ENCODE results near the gene ATP9B.

The ATP9B gene

DNA sequence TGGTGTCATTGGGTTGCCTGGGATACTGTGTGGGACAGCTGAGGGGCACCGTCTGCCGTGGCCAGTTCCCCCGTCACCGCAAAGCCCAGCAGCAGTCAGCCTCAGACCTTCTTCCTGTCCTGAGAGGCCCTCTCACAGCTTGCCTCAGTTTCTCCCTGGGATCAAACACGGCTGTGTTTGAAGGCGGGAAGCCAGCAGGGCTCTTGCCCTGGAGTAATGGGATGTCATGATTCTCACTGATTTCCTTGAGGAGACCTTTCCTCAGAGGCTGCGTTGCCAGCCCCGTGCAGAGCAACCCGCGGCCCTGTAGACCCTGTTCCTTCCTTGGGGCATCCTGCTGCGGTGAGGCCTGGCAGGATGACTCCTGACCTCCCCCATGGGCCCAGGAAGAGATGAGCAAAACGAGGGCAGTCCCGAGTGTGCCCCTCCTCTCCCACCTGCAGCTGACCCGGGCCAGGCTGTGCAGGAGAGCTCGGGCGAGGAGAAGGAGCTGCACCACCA is 312.7 kb downstream of the ATP9B start:
- Histone ChIP-seq H3K36me3 (ENCODE audit: control insufficient read depth, low read depth, low read length) (no peaks in the 10 kb centered on the region), H3K4me3 (ENCODE audit: low read length) (no peak overlapping the region), H3K4me1 (ENCODE audit: control insufficient read depth, low read depth, low read length) (no peaks in the 10 kb centered on the region), H3K27me3 (ENCODE audit: control insufficient read depth, insufficient read depth, low read length) (no peaks in the 10 kb centered on the region), H3K27ac (ENCODE audit: low read length) (no peak overlapping the region), H3K9ac (ENCODE audit: low read length) (no peak overlapping the region), H3K9me3 (ENCODE audit: control insufficient read depth, low read depth, low read length) (no peaks in the 10 kb centered on the region)

DNA sequence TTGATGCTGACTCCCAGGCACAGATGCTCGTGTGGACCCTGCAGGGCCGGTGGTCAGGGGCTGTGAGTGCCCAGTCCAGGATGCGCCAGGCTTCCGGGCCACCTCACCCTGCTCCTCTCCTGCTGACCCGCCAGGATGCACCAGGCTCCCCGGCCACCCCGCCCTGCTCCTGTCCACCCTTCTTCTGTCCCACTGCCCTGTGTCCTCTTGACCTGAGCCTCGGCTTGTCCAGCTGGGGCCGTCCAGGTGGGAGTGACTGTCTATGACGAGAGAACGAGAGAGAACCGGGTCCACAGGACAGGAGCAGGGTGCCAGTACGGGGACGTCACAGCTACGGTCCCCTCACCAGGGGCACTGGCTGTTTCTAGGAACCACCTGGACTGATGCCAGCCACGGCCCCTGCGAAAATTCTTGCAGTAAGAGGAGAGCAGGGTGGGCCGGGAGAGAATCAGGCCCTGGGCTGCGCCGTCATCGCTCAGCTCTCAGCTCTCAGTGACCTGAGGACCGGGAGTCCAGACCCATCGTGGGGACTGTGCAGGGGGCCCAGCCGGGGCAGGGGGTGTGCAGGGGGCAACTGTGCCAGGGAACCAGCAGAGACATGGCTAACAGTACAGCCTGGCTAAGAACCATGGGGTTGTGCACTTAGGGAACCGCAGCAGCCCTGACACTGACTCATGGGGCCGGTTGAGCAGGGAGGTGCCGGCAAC is 313.6 kb downstream of the ATP9B start:
- H3K4me3 ChIP-seq (ENCODE audit: low read length), result no peak overlapping the region
- H3K27ac ChIP-seq (ENCODE audit: low read length), result no peak overlapping the region
- H3K27me3 ChIP-seq (ENCODE audit: control insufficient read depth, insufficient read depth, low read length), result peaks cover 3% of the 10 kb centered on the region
- no peaks in the 10 kb centered on the region for H3K4me1 ChIP-seq (ENCODE audit: control insufficient read depth, low read depth, low read length)
- H3K36me3 ChIP-seq (ENCODE audit: control insufficient read depth, low read depth, low read length), result no peaks in the 10 kb centered on the region
- no peak overlapping the region for H3K9ac ChIP-seq (ENCODE audit: low read length)
- no peaks in the 10 kb centered on the region for H3K9me3 ChIP-seq (ENCODE audit: control insufficient read depth, low read depth, low read length)

DNA sequence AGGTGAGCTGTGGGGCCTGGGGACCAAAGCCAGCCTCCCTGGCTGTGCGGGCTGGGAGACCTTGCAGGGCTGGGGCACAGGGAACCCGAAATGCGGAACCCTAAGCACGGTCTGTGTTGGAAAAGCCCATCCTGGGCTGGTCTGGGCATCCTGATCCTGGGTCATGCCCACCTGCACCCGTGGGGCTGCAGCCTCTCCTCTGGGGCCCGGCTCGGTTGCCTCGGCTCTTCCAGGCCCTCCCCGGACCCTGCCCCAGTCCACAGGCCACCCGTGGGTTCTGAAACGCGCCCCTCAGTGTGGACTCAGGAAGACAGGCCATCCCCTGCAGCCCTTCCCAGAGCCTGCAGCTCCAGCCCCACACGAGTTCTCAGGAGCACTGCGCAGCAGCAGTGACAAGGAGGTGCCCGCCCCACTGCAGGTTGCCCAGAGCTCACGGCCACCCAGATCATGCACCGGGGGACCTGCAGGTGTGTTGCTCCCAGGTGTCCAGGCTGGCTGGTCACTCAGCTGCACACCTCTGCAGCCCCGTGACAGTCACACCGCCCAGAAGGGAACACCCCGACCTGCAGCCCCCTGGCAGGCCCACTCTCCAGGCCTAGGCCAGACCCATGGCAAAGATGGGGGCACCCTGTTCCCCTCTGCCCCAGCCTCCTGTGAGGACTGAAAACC is 314.3 kb downstream of the ATP9B start:
- no peak overlapping the region for H3K9ac ChIP-seq (ENCODE audit: low read length)
- peaks cover 8% of the 10 kb centered on the region for H3K27me3 ChIP-seq (ENCODE audit: control insufficient read depth, insufficient read depth, low read length)
- H3K27ac ChIP-seq (ENCODE audit: low read length), result no peak overlapping the region
- H3K9me3 ChIP-seq (ENCODE audit: control insufficient read depth, low read depth, low read length), result no peaks in the 10 kb centered on the region
- no peaks in the 10 kb centered on the region for H3K4me1 ChIP-seq (ENCODE audit: control insufficient read depth, low read depth, low read length)
- no peak overlapping the region for H3K4me3 ChIP-seq (ENCODE audit: low read length)
- no peaks in the 10 kb centered on the region for H3K36me3 ChIP-seq (ENCODE audit: control insufficient read depth, low read depth, low read length)

DNA sequence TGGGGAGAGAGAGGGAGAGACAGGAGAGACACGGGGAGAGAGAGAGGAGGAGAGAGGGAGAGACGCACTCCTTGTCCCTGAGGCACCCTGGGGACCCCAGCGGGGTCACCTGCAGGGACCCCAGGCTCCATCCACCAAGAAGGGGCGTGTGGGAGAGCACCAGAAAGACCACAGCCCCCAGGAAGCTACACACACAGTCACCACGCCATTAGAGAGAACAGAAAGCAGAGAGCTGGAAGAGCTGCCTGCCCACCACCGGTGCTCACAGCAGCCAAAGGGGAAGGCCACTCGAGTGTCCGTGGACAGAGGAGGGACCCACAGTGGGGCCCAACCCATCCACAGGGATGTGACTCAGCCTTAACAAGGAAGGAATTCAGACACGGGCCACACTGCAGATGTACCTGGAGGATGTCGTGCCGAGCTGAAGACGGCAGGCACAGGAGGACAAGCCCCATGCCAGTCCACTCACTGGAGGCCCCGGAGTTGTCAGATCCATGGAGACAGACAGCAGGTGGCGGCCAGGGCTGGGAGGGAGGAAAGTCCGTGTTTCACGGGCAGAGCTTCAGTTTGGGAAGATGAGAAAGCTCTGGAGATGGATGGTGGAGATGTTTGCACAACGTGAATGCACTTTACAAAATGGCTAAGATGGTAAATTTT is 315.1 kb downstream of the ATP9B start:
- Histone ChIP-seq H3K27me3 (ENCODE audit: control insufficient read depth, insufficient read depth, low read length) (peaks cover 15% of the 10 kb centered on the region), H3K4me3 (ENCODE audit: low read length) (no peak overlapping the region), H3K36me3 (ENCODE audit: control insufficient read depth, low read depth, low read length) (no peaks in the 10 kb centered on the region), H3K9ac (ENCODE audit: low read length) (no peak overlapping the region), H3K4me1 (ENCODE audit: control insufficient read depth, low read depth, low read length) (no peaks in the 10 kb centered on the region), H3K27ac (ENCODE audit: low read length) (no peak overlapping the region), H3K9me3 (ENCODE audit: control insufficient read depth, low read depth, low read length) (no peaks in the 10 kb centered on the region)

DNA sequence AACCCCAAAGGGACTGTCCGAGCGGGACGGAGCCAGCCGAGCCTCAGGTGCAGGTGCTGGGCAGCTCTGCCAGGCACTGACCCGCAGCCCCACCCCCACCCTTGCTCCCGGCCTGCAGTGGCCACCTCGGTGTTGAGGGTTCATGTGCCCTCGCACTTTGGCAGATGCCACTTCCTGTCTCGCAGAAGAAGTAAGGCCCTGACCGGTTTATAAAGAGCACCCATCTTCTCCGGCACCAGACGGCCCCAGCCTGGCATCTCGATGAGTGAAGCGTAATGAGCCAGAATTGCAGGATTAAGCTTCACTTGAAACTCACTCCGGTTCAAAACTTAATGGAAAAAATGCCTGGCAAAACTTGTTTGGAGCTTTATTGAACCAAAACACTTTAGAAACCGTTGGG is 315.6 kb downstream of the ATP9B start:
- Histone ChIP-seq H3K9me3 (ENCODE audit: control insufficient read depth, low read depth, low read length) (no peaks in the 10 kb centered on the region), H3K27me3 (ENCODE audit: control insufficient read depth, insufficient read depth, low read length) (peaks cover 21% of the 10 kb centered on the region), H3K36me3 (ENCODE audit: control insufficient read depth, low read depth, low read length) (no peaks in the 10 kb centered on the region), H3K9ac (ENCODE audit: low read length) (no peak overlapping the region), H3K4me3 (ENCODE audit: low read length) (no peak overlapping the region), H3K27ac (ENCODE audit: low read length) (no peak overlapping the region), H3K4me1 (ENCODE audit: control insufficient read depth, low read depth, low read length) (no peaks in the 10 kb centered on the region)

DNA sequence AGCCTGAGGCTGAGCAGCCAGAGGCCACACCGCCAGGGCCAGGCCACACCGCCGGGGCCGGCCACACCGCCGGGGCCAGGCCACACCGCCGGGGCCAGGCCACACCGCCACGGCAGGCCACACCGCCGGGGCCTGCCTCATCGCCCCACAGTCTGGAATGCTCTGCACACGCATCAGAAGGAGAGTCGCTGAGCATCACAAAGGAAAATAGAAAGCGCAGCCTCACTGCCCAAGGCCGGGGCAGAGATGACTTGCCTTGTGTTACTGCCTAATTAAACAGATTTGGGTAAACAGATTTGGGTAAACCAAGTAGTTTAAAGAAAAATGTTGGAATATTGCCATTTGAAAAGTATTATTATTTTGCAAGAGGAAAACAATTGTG is 316.1 kb downstream of the ATP9B start:
- Histone ChIP-seq H3K27ac (ENCODE audit: low read length) (no peak overlapping the region), H3K36me3 (ENCODE audit: control insufficient read depth, low read depth, low read length) (no peaks in the 10 kb centered on the region), H3K27me3 (ENCODE audit: control insufficient read depth, insufficient read depth, low read length) (peaks cover 26% of the 10 kb centered on the region)

DNA sequence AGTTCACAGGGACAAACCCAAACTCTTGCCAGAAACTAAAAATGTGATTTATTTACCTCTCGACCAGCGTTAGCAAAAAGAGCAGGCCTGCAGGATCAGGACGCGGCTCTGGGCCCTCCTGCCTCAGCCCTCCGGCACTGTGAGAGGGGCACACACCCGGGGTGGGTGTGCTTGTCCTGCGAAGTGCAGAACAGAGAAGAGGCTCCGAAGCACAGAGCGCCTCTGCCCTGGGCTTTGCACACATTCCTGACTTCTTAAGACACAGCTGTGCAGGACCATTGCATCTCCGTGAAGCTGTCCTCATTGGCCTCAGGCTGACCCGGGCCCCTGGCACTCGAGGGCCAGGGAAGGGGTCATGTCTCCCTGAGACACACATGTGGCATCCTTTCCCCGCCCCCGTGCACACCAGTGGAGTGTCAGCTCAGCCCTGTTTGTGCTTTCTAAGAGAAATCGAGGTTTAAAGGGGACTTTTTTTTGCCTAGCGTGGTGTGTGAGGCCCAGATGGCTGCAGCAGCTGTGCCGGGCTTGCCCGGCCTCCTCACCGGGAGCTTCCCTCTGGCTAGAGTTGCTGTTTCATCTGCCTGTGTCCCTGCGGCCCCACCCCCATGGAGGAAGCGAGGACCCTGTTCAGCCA is 316.6 kb downstream of the ATP9B start:
- Histone ChIP-seq H3K27me3 (ENCODE audit: control insufficient read depth, insufficient read depth, low read length) (peaks cover 31% of the 10 kb centered on the region), H3K4me3 (ENCODE audit: low read length) (no peak overlapping the region), H3K9ac (ENCODE audit: low read length) (no peak overlapping the region), H3K36me3 (ENCODE audit: control insufficient read depth, low read depth, low read length) (no peaks in the 10 kb centered on the region), H3K4me1 (ENCODE audit: control insufficient read depth, low read depth, low read length) (no peaks in the 10 kb centered on the region), H3K9me3 (ENCODE audit: control insufficient read depth, low read depth, low read length) (no peaks in the 10 kb centered on the region), H3K27ac (ENCODE audit: low read length) (no peak overlapping the region)

More for the DNA sequence above, 316.1 kb downstream of the ATP9B start:
- Histone ChIP-seq H3K4me3 (ENCODE audit: low read length) (no peak overlapping the region), H3K9me3 (ENCODE audit: control insufficient read depth, low read depth, low read length) (no peaks in the 10 kb centered on the region), H3K4me1 (ENCODE audit: control insufficient read depth, low read depth, low read length) (no peaks in the 10 kb centered on the region), H3K9ac (ENCODE audit: low read length) (no peak overlapping the region)

DNA sequence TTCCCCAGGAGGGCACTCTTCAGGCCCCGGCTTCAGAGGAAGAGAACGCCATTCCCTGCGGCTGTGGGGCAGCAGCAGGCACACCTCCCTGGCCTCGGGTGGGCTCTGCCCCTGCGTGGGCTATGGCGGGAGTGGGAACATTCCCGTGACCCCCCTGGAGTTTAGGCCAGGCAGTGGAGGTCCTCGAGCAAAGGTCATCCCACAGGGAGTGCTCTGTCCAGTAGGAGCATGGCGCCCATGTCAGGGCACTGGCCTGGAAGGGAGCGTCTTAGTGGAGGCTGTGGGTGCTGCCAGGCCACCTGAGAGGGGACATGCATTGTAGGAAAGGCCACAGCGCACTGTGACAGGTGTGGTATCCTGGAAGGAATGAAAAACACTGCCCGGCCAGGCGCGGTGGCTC is 317.4 kb downstream of the ATP9B start:
- Histone ChIP-seq H3K27ac (ENCODE audit: low read length) (no peak overlapping the region), H3K4me1 (ENCODE audit: control insufficient read depth, low read depth, low read length) (no peaks in the 10 kb centered on the region), H3K9ac (ENCODE audit: low read length) (no peak overlapping the region), H3K27me3 (ENCODE audit: control insufficient read depth, insufficient read depth, low read length) (peaks cover 38% of the 10 kb centered on the region), H3K9me3 (ENCODE audit: control insufficient read depth, low read depth, low read length) (no peaks in the 10 kb centered on the region), H3K4me3 (ENCODE audit: low read length) (no peak overlapping the region), H3K36me3 (ENCODE audit: control insufficient read depth, low read depth, low read length) (no peaks in the 10 kb centered on the region)

DNA sequence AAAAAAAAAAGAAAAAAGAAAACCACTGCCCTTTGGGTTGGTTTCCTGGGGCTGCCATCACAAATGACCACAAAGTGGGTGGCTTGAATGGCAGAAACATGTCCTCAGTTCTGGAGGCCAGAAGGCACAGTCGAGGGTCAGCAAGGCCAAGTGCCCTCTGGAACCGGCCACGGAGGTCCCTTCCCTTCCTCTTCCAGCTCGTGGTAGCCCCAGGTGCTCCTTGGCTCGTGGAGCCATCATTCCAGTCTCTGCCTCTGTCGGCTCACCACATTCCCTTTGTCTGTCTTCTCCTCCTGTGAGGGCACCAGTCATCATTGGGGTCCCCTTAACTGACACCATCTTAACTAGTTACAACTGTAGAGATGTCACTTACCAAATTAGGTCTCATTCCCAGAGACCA is 318.0 kb downstream of the ATP9B start:
- Histone ChIP-seq H3K9me3 (ENCODE audit: control insufficient read depth, low read depth, low read length) (no peaks in the 10 kb centered on the region), H3K4me3 (ENCODE audit: low read length) (no peak overlapping the region), H3K27ac (ENCODE audit: low read length) (no peak overlapping the region), H3K4me1 (ENCODE audit: control insufficient read depth, low read depth, low read length) (no peaks in the 10 kb centered on the region), H3K36me3 (ENCODE audit: control insufficient read depth, low read depth, low read length) (no peaks in the 10 kb centered on the region), H3K9ac (ENCODE audit: low read length) (no peak overlapping the region), H3K27me3 (ENCODE audit: control insufficient read depth, insufficient read depth, low read length) (peaks cover 44% of the 10 kb centered on the region)

DNA sequence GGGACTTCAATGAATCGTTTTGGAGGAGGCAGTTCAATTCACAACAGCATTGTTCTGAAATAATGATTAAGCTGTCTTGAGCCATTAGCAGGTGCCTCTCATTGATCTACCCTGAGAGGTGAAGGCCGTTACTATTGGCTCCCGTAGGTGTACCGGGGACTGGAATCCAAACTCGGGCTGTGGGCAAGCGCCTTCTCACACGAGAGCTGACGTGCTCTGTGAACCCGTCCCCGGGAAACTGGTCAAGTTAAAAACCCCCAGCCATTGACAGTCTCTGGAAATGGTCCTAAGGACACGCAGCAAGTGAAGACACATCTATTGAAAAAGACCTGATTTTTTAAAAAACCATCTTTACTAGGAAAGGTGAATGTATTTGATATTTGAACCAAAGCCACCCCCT is 318.4 kb downstream of the ATP9B start:
- Histone ChIP-seq H3K4me1 (ENCODE audit: control insufficient read depth, low read depth, low read length) (no peaks in the 10 kb centered on the region), H3K9me3 (ENCODE audit: control insufficient read depth, low read depth, low read length) (no peaks in the 10 kb centered on the region), H3K9ac (ENCODE audit: low read length) (no peak overlapping the region)

DNA sequence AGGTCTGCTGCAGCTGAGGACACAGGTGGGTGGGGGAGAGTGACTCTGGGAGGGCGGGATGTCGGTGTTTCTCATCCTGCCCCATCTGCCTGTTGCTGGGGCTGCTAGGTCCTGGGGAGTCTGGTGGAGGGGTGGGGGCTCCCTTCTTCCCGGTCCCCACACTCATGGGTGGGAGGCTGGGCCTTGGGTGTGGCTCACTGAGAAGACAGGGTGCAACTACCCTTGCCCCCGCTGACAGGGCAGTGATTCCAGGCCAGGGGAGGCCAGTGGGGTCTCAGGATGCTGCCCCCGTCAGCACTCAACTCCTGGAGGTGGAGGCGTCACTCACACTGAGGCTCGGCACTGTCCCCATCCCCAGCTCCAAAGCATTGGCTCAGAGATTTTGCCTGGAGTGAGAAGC is 318.8 kb downstream of the ATP9B start:
- Histone ChIP-seq H3K36me3 (ENCODE audit: control insufficient read depth, low read depth, low read length) (no peaks in the 10 kb centered on the region), H3K4me3 (ENCODE audit: low read length) (no peak overlapping the region), H3K9ac (ENCODE audit: low read length) (no peak overlapping the region), H3K27me3 (ENCODE audit: control insufficient read depth, insufficient read depth, low read length) (peaks cover 52% of the 10 kb centered on the region), H3K4me1 (ENCODE audit: control insufficient read depth, low read depth, low read length) (peaks cover 3% of the 10 kb centered on the region), H3K9me3 (ENCODE audit: control insufficient read depth, low read depth, low read length) (no peaks in the 10 kb centered on the region), H3K27ac (ENCODE audit: low read length) (no peak overlapping the region)

More for the DNA sequence above, 318.4 kb downstream of the ATP9B start:
- H3K36me3 ChIP-seq (ENCODE audit: control insufficient read depth, low read depth, low read length), result no peaks in the 10 kb centered on the region
- H3K4me3 ChIP-seq (ENCODE audit: low read length), result no peak overlapping the region
- H3K27ac ChIP-seq (ENCODE audit: low read length), result no peak overlapping the region
- H3K27me3 ChIP-seq (ENCODE audit: control insufficient read depth, insufficient read depth, low read length), result peaks cover 48% of the 10 kb centered on the region
